ENCODE results near the gene LAMB4.

The LAMB4 gene

DNA sequence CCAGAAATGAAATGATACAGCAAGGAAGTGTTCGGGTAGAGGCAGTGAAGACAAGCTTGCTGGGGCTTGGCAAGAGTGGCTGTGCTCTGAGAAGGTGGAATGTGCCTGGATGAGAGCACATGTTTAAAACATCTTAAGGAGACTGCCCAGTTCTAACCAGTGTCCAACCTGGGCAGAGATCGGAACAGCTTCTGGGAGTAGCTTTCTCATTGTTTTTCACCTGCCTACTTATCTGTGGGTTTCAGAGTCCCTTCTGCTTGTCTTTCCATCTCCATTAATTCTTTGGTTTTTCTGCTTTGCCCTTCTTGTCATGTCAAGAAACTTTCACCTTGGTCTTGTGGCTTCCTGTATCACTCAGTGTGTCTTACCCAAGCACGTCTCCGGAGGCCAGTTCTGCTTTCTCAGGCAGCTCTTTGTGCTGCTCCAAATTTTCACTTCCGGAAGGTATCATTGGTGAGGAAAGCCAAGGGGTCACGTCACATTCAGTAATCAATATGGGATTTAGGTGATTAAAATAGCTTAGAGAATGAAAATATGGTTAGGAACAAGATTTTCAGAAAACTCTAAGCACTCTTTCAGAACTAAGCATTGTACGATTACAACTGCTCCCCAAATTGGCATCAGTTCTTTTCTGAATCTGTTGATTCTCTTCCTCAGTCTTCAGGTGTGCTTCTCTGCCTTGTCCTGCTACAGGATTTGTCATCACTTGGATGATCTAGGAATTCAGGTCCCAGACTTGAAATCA is 5.5 kb upstream of the LAMB4 start:
- Mint-ChIP-seq H3K27ac (peak overlapping the region; percentile 93), H3K4me1 (peaks cover 33% of the 10 kb centered on the region), H3K4me3 (peak overlapping the region; percentile 56), H3K9me3 (peaks cover 8% of the 10 kb centered on the region), H3K27me3 (peaks cover 8% of the 10 kb centered on the region), H3K36me3 (ENCODE audit: low read depth) (peaks cover 7% of the 10 kb centered on the region)
- DNase-seq (peak; percentile 53), ATAC-seq (peak; percentile 81)

DNA sequence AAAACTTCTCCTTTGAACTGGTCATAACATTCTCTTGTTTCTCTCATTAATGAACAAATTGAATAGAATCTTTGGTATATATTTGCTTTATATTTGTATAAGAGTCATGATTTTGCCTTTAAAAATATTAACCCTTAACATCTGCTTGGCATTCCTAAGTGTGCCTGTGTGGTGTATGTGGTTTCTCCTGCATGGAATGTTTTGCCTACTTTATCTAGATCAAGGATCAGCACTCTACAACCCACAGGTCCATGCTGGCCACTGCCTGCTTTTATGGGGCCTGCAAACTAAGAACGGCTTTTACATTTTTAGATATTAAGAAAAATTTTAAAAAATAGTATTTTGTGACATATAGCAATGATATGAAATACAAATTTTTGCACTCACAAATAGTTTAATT is 4.3 kb upstream of the LAMB4 start:
- ATAC-seq (no peak), DNase-seq (no peak)
- H3K27ac Mint-ChIP-seq, result no peak overlapping the region
- peaks cover 12% of the 10 kb centered on the region for H3K27me3 Mint-ChIP-seq
- peaks cover 7% of the 10 kb centered on the region for H3K36me3 Mint-ChIP-seq (ENCODE audit: low read depth)
- H3K4me1 Mint-ChIP-seq, result peaks cover 33% of the 10 kb centered on the region
- peaks cover 8% of the 10 kb centered on the region for H3K9me3 Mint-ChIP-seq
- no peak overlapping the region for H3K4me3 Mint-ChIP-seq

DNA sequence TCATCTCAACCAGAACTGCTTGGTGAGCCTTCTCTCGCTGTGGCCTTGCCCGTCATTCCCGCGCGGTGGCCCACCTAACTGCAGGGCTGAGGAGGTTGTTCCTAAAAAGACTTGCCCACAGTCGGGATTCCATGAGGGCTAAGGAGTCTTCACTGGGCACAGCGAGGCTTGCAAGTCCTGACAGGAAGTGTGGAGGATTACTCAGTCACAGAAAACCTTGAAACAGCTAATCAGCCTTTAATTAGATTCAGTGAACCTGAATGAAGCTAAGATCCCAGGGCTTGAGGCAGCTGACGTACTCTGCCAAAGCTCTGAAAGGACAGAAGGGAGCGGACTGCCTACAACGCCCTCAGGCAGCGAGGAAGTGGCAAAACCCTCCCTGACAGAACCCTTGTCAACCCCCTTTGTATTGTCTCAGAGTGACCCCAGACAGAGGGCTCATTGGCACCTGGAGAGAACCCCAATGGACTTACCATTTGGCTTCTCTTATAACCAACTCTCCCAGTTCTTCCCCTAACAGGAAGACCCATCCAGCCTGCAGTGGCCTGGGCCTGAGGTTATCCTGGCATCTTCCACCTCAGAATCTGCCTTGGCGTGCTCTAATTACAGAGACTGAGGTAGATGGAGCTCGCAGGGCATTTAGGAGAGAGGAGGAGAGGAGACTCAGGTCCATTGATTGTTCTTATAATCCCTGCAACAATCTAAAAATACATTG is 2.5 kb upstream of the LAMB4 start:
- Mint-ChIP-seq H3K27ac (no peak overlapping the region), H3K27me3 (peaks cover 10% of the 10 kb centered on the region), H3K9me3 (peaks cover 7% of the 10 kb centered on the region), H3K4me1 (peaks cover 27% of the 10 kb centered on the region), H3K36me3 (ENCODE audit: low read depth) (peaks cover 7% of the 10 kb centered on the region), H3K4me3 (no peak overlapping the region)
- no peak for DNase-seq
- ATAC-seq, result no peak

DNA sequence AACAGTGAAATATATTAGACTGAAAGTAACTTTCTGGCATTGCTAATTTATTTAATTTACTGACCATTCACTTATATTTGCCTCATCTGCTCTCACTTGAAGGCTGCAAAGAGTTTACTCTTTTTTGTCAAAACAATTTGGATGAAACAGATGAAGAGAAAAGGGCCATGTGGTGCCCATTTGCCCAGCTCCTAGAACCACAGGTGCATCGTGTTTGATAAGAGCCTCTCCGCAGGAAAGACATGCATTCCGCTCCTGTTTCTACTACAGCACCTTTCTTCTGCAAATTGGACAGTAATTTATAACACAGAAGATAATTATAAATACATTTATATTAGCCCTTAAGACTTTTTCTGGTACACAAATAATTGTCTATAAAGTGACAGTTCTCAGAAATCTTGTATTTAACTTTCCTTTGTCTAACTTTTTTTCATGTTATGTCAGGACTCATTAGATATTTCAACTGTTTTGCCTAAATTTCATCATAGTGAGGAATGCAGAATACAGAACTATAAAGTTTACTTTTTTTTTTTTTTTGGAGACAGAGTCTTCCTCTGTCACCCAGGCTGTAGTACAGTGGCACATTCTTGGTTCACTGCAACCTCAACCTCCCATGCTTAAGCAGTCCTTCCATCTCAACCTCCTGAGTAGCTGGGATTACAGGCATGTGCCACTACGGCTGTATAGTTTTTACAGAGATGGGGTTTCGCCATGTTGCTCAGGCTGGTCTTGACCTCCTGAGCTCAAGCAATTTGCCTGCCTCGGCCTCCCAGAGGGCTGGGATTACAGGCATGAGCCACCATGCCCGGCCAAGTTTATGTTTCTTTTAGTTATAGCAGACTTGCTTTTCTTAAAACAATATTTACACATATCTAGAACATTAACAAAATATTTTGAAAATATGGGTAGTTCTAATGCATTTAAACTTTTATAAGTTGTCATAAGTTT is 869 bp downstream of the LAMB4 start:
- ATAC-seq, result no peak
- Mint-ChIP-seq H3K4me1 (no peaks in the 10 kb centered on the region), H3K27me3 (peaks cover 10% of the 10 kb centered on the region), H3K9me3 (no peaks in the 10 kb centered on the region), H3K36me3 (ENCODE audit: low read depth) (no peaks in the 10 kb centered on the region), H3K4me3 (no peak overlapping the region), H3K27ac (no peak overlapping the region)
- no peak for DNase-seq

DNA sequence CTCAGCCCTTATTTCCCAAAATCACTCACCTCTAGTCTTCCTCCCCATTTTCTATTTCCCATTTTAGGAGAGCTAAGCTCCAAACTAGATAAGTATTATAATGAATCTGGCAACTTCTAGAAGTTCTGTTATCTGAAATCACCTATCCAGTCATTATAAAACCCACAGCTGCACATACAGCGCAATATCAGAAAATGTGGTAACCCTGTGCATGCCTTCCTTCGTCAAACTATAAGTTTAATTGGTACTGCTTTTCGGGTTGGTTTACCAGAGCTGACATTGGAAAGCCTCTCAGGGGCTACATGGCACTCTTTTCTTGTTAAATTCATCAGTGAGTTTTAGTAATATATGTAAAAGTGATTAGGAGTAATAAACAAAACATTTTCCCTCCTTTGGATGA is 1.6 kb downstream of the LAMB4 start:
- no peak for DNase-seq
- ATAC-seq, result no peak
- H3K36me3 Mint-ChIP-seq (ENCODE audit: low read depth), result no peaks in the 10 kb centered on the region
- H3K27ac Mint-ChIP-seq, result no peak overlapping the region
- no peak overlapping the region for H3K4me3 Mint-ChIP-seq
- H3K27me3 Mint-ChIP-seq, result peaks cover 10% of the 10 kb centered on the region
- no peaks in the 10 kb centered on the region for H3K4me1 Mint-ChIP-seq
- H3K9me3 Mint-ChIP-seq, result no peaks in the 10 kb centered on the region

DNA sequence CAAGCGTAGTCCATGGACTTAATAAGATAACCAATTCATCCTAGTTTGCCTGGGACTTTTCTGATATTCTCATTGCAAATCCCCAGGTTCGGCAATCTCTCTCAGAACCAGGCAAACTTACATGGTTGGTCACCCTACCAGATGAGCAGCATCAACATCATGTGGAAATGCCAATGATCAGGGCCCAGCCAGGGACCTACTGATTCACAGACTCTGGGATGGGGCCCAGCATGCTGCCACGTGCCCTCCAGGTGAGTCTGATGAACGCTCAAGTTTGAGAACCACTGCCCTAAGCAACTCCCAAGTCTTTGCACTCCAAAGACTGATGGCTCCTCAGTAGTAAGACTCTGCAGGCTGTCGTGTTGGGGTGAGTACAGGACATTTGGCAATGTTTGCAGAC is 2.7 kb downstream of the LAMB4 start:
- Mint-ChIP-seq H3K4me1 (no peaks in the 10 kb centered on the region), H3K4me3 (no peak overlapping the region), H3K27ac (no peak overlapping the region), H3K36me3 (ENCODE audit: low read depth) (no peaks in the 10 kb centered on the region), H3K27me3 (peaks cover 10% of the 10 kb centered on the region), H3K9me3 (no peaks in the 10 kb centered on the region)
- ATAC-seq (no peak), DNase-seq (no peak)

DNA sequence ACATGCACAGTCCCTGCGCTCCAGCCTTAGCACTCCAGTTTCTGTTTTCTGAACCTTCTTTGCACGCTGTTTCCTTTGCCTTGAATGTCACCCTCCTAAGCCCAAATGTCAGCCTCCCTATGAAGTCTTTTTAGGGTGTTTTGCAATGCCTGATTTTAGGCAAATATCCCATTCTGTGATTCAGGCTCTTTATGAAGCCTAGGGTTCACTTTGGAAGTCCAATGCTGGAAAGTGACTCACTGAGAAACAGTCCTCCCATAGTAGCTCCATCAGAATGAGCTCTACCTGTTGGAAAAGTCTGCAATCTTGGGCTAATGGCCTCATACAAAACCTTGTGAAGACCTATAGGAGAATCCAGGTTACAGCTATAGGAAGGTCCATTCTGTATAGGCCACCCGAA is 5.3 kb downstream of the LAMB4 start:
- DNase-seq (no peak), ATAC-seq (no peak)
- peaks cover 3% of the 10 kb centered on the region for H3K4me1 Mint-ChIP-seq
- H3K27ac Mint-ChIP-seq, result no peak overlapping the region
- H3K4me3 Mint-ChIP-seq, result no peak overlapping the region
- no peaks in the 10 kb centered on the region for H3K27me3 Mint-ChIP-seq
- H3K36me3 Mint-ChIP-seq (ENCODE audit: low read depth), result no peaks in the 10 kb centered on the region
- H3K9me3 Mint-ChIP-seq, result no peaks in the 10 kb centered on the region

DNA sequence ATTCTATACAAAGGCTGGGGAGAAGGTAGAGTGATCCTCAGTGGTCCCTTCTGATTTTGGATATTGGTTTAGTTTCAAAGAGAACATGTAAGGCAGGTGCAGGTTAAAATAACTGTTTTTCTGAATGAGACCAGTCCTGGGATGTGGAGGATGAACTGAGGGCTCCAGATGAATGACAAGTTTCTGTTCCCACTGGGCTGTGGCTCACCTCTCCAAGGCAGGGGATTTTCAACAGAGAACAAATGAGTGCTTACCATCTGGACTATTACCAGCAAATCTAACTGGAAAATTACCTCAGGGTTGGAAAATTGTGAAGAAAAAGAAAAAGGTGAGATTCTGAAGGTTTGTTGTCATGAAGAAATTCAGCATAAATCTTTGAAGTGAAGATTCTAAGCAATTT is 8.0 kb downstream of the LAMB4 start:
- no peak overlapping the region for H3K27ac Mint-ChIP-seq
- no peaks in the 10 kb centered on the region for H3K27me3 Mint-ChIP-seq
- DNase-seq, result no peak
- ATAC-seq, result no peak
- no peak overlapping the region for H3K4me3 Mint-ChIP-seq
- H3K9me3 Mint-ChIP-seq, result no peaks in the 10 kb centered on the region
- no peaks in the 10 kb centered on the region for H3K36me3 Mint-ChIP-seq (ENCODE audit: low read depth)
- H3K4me1 Mint-ChIP-seq, result peaks cover 3% of the 10 kb centered on the region

DNA sequence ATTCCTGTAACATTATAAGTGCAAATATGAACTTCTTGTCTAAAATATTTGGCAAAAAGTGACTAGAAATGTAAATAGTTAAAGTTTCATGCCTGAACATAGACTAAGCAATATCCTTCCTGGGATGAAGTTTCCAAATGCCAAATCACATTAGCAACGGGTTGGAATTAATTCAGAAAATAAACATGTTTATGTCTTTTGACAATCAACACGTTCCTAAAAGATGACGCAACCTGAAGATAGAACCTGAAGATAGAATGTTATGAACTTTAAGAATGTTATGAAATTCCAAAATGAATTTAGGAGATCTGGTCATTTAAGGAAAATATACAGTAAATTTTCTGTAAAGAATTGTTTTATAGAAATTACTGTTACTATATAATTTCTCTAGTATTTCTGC is 9.2 kb downstream of the LAMB4 start:
- ATAC-seq, result no peak
- DNase-seq, result no peak
- Mint-ChIP-seq H3K4me1 (peaks cover 3% of the 10 kb centered on the region), H3K9me3 (no peaks in the 10 kb centered on the region), H3K27ac (no peak overlapping the region), H3K27me3 (no peaks in the 10 kb centered on the region), H3K36me3 (ENCODE audit: low read depth) (no peaks in the 10 kb centered on the region), H3K4me3 (no peak overlapping the region)

DNA sequence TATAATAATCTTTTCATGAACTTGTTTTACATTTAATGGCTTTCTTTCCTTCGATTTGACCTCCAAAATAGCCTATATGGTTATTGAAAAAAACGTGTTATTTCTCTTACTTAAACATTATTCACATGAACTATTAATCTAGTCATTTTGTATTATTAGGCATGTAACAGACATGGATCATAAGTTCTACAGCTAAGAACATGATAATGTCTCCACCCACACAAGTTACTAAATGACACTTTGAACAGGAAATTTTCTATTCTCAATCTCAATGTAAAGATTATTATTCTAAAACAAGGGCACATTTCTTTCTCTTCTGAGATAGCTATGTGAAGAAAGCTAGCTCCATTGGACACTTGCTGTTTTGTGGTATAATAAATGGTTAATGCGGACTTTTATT is 10.0 kb downstream of the LAMB4 start:
- H3K27ac Mint-ChIP-seq, result no peak overlapping the region
- H3K9me3 Mint-ChIP-seq, result no peaks in the 10 kb centered on the region
- H3K27me3 Mint-ChIP-seq, result no peaks in the 10 kb centered on the region
- no peak overlapping the region for H3K4me3 Mint-ChIP-seq
- no peaks in the 10 kb centered on the region for H3K36me3 Mint-ChIP-seq (ENCODE audit: low read depth)
- peaks cover 3% of the 10 kb centered on the region for H3K4me1 Mint-ChIP-seq
- no peak for DNase-seq
- no peak for ATAC-seq

DNA sequence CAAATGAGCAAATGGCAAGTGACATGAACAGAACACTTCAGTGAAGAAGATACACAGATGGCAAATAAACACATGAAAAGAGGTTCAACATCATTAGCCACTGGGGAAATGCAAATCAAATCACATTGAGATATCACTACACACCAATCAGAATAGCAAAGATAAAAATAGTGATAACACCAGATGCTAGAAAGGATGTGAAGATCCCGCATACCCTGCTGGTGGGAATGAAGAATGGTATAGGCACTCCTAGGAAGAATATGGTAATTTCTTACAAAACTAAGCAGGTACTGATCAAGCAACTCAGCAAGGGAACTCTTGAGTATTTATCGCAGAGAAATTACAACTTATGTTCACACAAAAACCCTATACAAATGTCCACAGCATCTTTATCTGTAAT is 11.2 kb downstream of the LAMB4 start:
- DNase-seq, result no peak
- H3K27me3 Mint-ChIP-seq, result no peaks in the 10 kb centered on the region
- peaks cover 3% of the 10 kb centered on the region for H3K4me1 Mint-ChIP-seq
- no peaks in the 10 kb centered on the region for H3K36me3 Mint-ChIP-seq (ENCODE audit: low read depth)
- no peak overlapping the region for H3K27ac Mint-ChIP-seq
- no peak for ATAC-seq
- no peak overlapping the region for H3K4me3 Mint-ChIP-seq
- no peaks in the 10 kb centered on the region for H3K9me3 Mint-ChIP-seq

DNA sequence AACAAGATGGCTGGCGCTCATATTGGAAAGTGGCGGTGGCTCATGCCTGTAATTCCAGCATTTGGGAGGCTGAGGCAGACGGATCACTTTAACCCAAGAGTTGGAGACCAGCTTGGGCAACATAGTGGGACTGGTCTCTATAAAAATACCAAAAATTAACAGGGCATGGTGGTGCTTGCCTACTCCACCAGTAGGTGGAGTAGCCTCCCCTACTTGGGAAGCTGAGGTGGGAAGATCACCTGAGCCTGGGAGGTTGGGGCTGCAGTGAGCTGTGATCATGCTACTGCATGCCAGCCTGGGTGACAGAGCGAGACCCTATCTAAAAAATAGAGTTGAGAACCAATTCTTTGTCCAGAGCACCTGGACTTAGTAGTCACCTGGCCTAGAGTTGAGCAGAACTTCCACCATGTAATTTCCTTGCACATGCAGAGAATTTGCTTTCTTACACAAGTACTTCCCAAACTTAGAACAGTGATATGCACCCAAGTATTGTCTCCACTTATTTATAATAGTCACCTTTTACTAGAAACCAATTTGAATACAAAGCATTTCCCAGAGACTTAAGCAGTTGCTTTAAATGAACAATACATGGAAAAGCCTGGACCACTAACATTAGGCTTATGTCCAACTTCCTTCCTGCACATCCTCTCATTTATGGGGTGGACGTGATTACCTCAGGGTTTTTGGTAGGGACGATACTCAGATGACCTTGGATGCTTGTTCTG is 15.9 kb downstream of the LAMB4 start:
- DNase-seq (peak; percentile 13), ATAC-seq (peak; percentile 84)
- no peaks in the 10 kb centered on the region for H3K4me1 Mint-ChIP-seq
- no peak overlapping the region for H3K4me3 Mint-ChIP-seq
- no peaks in the 10 kb centered on the region for H3K27me3 Mint-ChIP-seq
- no peaks in the 10 kb centered on the region for H3K9me3 Mint-ChIP-seq
- H3K36me3 Mint-ChIP-seq (ENCODE audit: low read depth), result no peaks in the 10 kb centered on the region
- H3K27ac Mint-ChIP-seq, result no peak overlapping the region

DNA sequence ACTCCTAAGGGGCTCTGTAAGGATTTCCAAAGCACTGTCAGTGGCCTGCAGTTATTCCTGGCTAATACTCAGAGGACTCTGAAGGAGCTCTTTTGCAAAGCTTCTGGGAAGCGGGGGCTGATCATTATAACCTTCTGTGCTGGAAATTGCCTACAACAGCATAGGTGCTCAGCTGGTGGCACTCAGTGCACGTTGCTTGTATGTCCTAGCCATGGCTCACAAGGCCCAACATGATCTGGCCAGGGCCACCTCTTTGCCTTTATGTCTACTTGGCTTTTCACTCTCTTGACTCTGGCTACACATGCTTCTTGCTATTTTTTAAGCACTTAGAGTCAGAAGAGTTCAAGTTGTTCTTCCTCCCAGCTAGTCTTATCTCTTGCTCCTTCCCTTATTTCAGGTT is 17.5 kb downstream of the LAMB4 start:
- DNase-seq (no peak), ATAC-seq (no peak)
- Mint-ChIP-seq H3K27ac (no peak overlapping the region), H3K27me3 (no peaks in the 10 kb centered on the region), H3K4me3 (no peak overlapping the region), H3K36me3 (ENCODE audit: low read depth) (no peaks in the 10 kb centered on the region), H3K4me1 (no peaks in the 10 kb centered on the region), H3K9me3 (no peaks in the 10 kb centered on the region)

DNA sequence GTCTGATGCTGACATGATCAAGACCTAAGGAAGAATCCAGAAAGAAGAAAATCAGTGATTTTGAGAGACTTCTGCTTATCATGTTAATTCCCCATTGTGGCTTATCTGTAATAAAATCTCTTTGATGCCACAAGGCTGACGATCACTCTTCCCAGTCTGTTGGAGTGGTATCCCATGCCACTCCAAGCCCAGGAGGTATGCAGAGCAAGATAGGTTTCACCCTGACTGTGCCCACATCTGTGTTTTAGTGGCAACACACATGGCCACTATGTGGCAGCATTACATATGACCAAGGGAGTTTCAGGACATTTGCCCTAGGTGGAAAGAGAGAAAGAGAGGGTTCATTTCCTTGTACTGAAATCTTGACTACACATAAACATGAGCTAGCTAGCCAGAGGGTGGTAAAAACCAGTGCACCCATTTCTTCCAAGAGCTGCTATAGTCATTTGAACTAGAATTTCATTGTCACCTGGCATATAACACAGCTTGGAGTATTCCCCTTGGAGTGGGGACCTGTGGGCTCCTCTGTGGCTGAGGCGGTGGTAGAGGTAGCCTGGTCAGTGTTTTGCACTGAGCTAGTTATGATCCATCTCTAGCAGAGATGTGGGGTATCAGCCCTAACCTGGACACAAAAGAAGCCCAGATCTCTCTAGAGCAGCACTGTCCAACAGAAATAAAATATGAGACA is 20.8 kb downstream of the LAMB4 start:
- H3K4me3 Mint-ChIP-seq, result no peak overlapping the region
- ATAC-seq, result peak; percentile 80

More for the DNA sequence above, 20.8 kb downstream of the LAMB4 start:
- H3K27me3 Mint-ChIP-seq, result no peaks in the 10 kb centered on the region
- H3K9me3 Mint-ChIP-seq, result no peaks in the 10 kb centered on the region
- H3K36me3 Mint-ChIP-seq (ENCODE audit: low read depth), result no peaks in the 10 kb centered on the region
- no peaks in the 10 kb centered on the region for H3K4me1 Mint-ChIP-seq
- DNase-seq, result no peak
- H3K27ac Mint-ChIP-seq, result no peak overlapping the region

Data from activated naive CD8-positive, alpha-beta T cell treated with anti-CD3 and anti-CD28 coated beads, Interleukin-2, amount 50 U/mL, for 24 hours (primary cell).